Measurements from ENCODE around the gene RNF14. TPM values are rescaled to one million over a fixed set of nuclear protein-coding genes. Genes with fewer than 3 reads are reported as not detected.

Gene RNF14
- total and polyA plus RNA-seq, 2 experiments from 2014 or later, result 48.2 to 53.0 TPM

GRCh38 chr5:142000173-142000572 lies 31.3 kb downstream of the RNF14 start:
- H3K27ac ChIP-seq, result no peak overlapping the region
- H3K36me3 ChIP-seq (replicated peaks; ENCODE audit: insufficient read depth, low read depth), result no peaks in the 10 kb centered on the region
- no peaks in the 10 kb centered on the region for H3K9me2 ChIP-seq (replicated peaks; ENCODE audit: insufficient read depth)
- WGBS (ENCODE audit: low lambda C conversion rate, missing lambda C conversion rate), result 89% methylated on average over 1 of the region's 1 CpG
- no peak overlapping the region for H3K4me2 ChIP-seq
- H2AFZ ChIP-seq, result no peak overlapping the region
- no peak overlapping the region for H3K4me3 ChIP-seq
- H3K79me2 ChIP-seq, result no peaks in the 10 kb centered on the region
- no peaks in the 10 kb centered on the region for H3K9me3 ChIP-seq (ENCODE audit: low read depth)
- no peaks in the 10 kb centered on the region for H3K27me3 ChIP-seq
- H4K20me1 ChIP-seq (ENCODE audit: insufficient read depth, poor library complexity, severe bottlenecking), result no peaks in the 10 kb centered on the region
- DNase-seq (ENCODE audit: low spot score), result no peak
- peaks cover 10% of the 10 kb centered on the region for H3K4me1 ChIP-seq (ENCODE audit: insufficient read depth)
- no peak for TF ChIP-seq CTCF (IDR thresholded peaks at IDR 0.05; ENCODE audit: poor library complexity)
- no peak for TF ChIP-seq EZH2 (IDR thresholded peaks at IDR 0.05; ENCODE audit: borderline replicate concordance)
- TF ChIP-seq EZH2phosphoT487 (IDR thresholded peaks at IDR 0.05; ENCODE audit: low read depth, severe bottlenecking, unreplicated experiment), result no peak

GRCh38 chr5:142000704-142001484 lies 32.0 kb downstream of the RNF14 start:
- Histone ChIP-seq H3K4me1 (ENCODE audit: insufficient read depth) (peaks cover 10% of the 10 kb centered on the region), H3K27ac (no peak overlapping the region), H3K79me2 (no peaks in the 10 kb centered on the region), H3K36me3 (replicated peaks; ENCODE audit: insufficient read depth, low read depth) (no peaks in the 10 kb centered on the region), H3K4me2 (no peak overlapping the region), H3K9me2 (replicated peaks; ENCODE audit: insufficient read depth) (no peaks in the 10 kb centered on the region), H3K27me3 (no peaks in the 10 kb centered on the region), H3K4me3 (no peak overlapping the region), H3K9me3 (ENCODE audit: low read depth) (no peaks in the 10 kb centered on the region), H4K20me1 (ENCODE audit: insufficient read depth, poor library complexity, severe bottlenecking) (no peaks in the 10 kb centered on the region), H2AFZ (no peak overlapping the region)
- DNase-seq (ENCODE audit: low spot score), result no peak
- WGBS (ENCODE audit: low lambda C conversion rate, missing lambda C conversion rate), result 84% methylated on average over 6 of the region's 6 CpGs
- TF ChIP-seq CTCF (IDR thresholded peaks at IDR 0.05; ENCODE audit: poor library complexity) (peak; percentile 32), EZH2 (IDR thresholded peaks at IDR 0.05; ENCODE audit: borderline replicate concordance) (no peak)

- peak overlapping the region; percentile 60 for H3K27ac ChIP-seq
- DNase-seq (ENCODE audit: low spot score), result no peak
- peak overlapping the region; percentile 16 for H3K4me2 ChIP-seq
- no peaks in the 10 kb centered on the region for H3K9me3 ChIP-seq (ENCODE audit: low read depth)
- no peak overlapping the region for H2AFZ ChIP-seq
- H4K20me1 ChIP-seq (ENCODE audit: insufficient read depth, poor library complexity, severe bottlenecking), result no peaks in the 10 kb centered on the region
- no peaks in the 10 kb centered on the region for H3K79me2 ChIP-seq
- H3K27me3 ChIP-seq, result no peaks in the 10 kb centered on the region
- peaks cover 10% of the 10 kb centered on the region for H3K4me1 ChIP-seq (ENCODE audit: insufficient read depth)
- H3K36me3 ChIP-seq (replicated peaks; ENCODE audit: insufficient read depth, low read depth), result no peaks in the 10 kb centered on the region
- TF ChIP-seq EZH2phosphoT487 (IDR thresholded peaks at IDR 0.05; ENCODE audit: low read depth, severe bottlenecking, unreplicated experiment), result no peak
- no peak for TF ChIP-seq CTCF (IDR thresholded peaks at IDR 0.05; ENCODE audit: poor library complexity)
- TF ChIP-seq EZH2 (IDR thresholded peaks at IDR 0.05; ENCODE audit: borderline replicate concordance), result no peak
- H3K9me2 ChIP-seq (replicated peaks; ENCODE audit: insufficient read depth), result no peaks in the 10 kb centered on the region
- WGBS (ENCODE audit: low lambda C conversion rate, missing lambda C conversion rate), result 53% methylated on average over 2 of the region's 2 CpGs
- H3K4me3 ChIP-seq, result no peak overlapping the region
These were observed 34.4 kb downstream of the RNF14 start for GRCh38 chr5:142003266-142003800.

Data from hepatocyte (in vitro differentiated cells).